HepG2 (cell line): ENCODE results near the gene FBXO7. TPM values are rescaled to one million over a fixed set of nuclear protein-coding genes. Genes with fewer than 3 reads are reported as not detected.

Experiments
- BCL6 ChIP-seq: IDR thresholded peaks from 2 replicates; pipeline ENCODE4 v1.6.1; 2016; ENCODE audit warnings: missing genetic modification reagents, missing compliant biosample characterization
- BORCS8-MEF2B ChIP-seq: sonication (generic); formaldehyde crosslinking; IDR thresholded peaks from 2 replicates; pipeline ENCODE4 v1.8.0; 2022; ENCODE audit warnings: mild to moderate bottlenecking, missing genetic modification reagents
- CBFB ChIP-seq: sonication (generic); formaldehyde crosslinking; IDR thresholded peaks from 2 replicates; pipeline ENCODE4 v1.4.0; 2020; ENCODE audit warnings: missing genetic modification reagents
- FOXJ3 ChIP-seq: sonication (generic); formaldehyde crosslinking; IDR thresholded peaks from 2 replicates; pipeline ENCODE4 v1.4.0; 2020; ENCODE audit warnings: missing genetic modification reagents, mild to moderate bottlenecking, borderline replicate concordance
- HMGA1 ChIP-seq: sonication (generic); formaldehyde crosslinking; conservative IDR thresholded peaks from 2 replicates; pipeline ENCODE4 v1.4.0; 2020; ENCODE audit warnings: missing genetic modification reagents
- KLF16 ChIP-seq, 2 experiments: sonication (generic) in 1 of 2; formaldehyde crosslinking in 1 of 2; IDR thresholded peaks; 2 replicates each; pipeline versions ENCODE4 v1.6.1 to v1.8.0; 2016 to 2023; ENCODE audit warnings: missing genetic modification reagents in 2 of 2, missing compliant biosample characterization in 1 of 2
- MBD4 ChIP-seq: IDR thresholded peaks from 2 replicates; pipeline ENCODE4 v1.6.1; 2012; ENCODE audit warnings: low read length, inconsistent platforms, borderline replicate concordance
- MIER3 ChIP-seq: IDR thresholded peaks from 2 replicates; pipeline ENCODE4 v1.6.1; 2016; ENCODE audit warnings: missing compliant biosample characterization, borderline replicate concordance
- NFE2L1 ChIP-seq: sonication (generic); formaldehyde crosslinking; IDR thresholded peaks from 2 replicates; pipeline ENCODE4 v1.4.0; 2020; ENCODE audit warnings: missing genetic modification reagents, mild to moderate bottlenecking, borderline replicate concordance
- NR3C1 ChIP-seq: sonication (generic); formaldehyde crosslinking; IDR thresholded peaks from 2 replicates; pipeline ENCODE4 v1.4.0; 2020; ENCODE audit warnings: missing genetic modification reagents
- PBX3 ChIP-seq: sonication (generic); formaldehyde crosslinking; IDR thresholded peaks from 2 replicates; pipeline ENCODE4 v1.8.1; 2023; ENCODE audit warnings: missing genetic modification reagents, inconsistent platforms, borderline replicate concordance
- PHF20 ChIP-seq: sonication (generic); formaldehyde crosslinking; IDR thresholded peaks from 2 replicates; pipeline ENCODE4 v1.5.0; 2020; ENCODE audit warnings: mild to moderate bottlenecking, missing genetic modification reagents
- PPARG ChIP-seq: conservative IDR thresholded peaks from 2 replicates; pipeline ENCODE4 v1.6.1; 2016; ENCODE audit warnings: missing biosample characterization, missing genetic modification reagents
- RERE ChIP-seq: IDR thresholded peaks from 2 replicates; pipeline ENCODE4 v1.6.1; 2016; ENCODE audit warnings: low read depth, missing genetic modification reagents, missing compliant biosample characterization
- RXRB ChIP-seq: IDR thresholded peaks from 2 replicates; pipeline ENCODE4 v1.6.1; 2016; ENCODE audit warnings: borderline replicate concordance, missing genetic modification reagents, missing compliant biosample characterization
- SMC3 ChIP-seq: IDR thresholded peaks from 2 replicates; pipeline ENCODE4 v1.6.1; 2011; ENCODE audit warnings: low read length, improper control_type of control experiment
- SP140L ChIP-seq: sonication (generic); formaldehyde crosslinking; IDR thresholded peaks from 2 replicates; pipeline ENCODE4 v1.4.0; 2020; ENCODE audit warnings: missing genetic modification reagents, borderline replicate concordance
- TRIM24 ChIP-seq: sonication (generic); formaldehyde crosslinking; IDR thresholded peaks from 2 replicates; pipeline ENCODE4 v1.8.0; 2022; ENCODE audit warnings: mild to moderate bottlenecking, missing genetic modification reagents
- ZMYM4 ChIP-seq: sonication (generic); formaldehyde crosslinking; IDR thresholded peaks from 2 replicates; pipeline ENCODE4 v1.8.1; 2023; ENCODE audit warnings: mild to moderate bottlenecking, missing genetic modification reagents
- ZNF337 ChIP-seq: sonication (generic); formaldehyde crosslinking; IDR thresholded peaks from 2 replicates; pipeline ENCODE4 v1.5.1; 2020; ENCODE audit warnings: missing genetic modification reagents, low read depth, mild to moderate bottlenecking, borderline replicate concordance
- polyA plus RNA-seq, 8 experiments: library from polyadenylated mRNA; depleted of rRNA in 3 of 8; stranded (reverse) in 7 of 8; unstranded in 1 of 8; fragments of >200 nt; fragmentation: Illumina TruSeq in 4 of 8; extraction: Trizol in 4 of 8; gene quantifications; 2 replicates each; pipeline versions ENCODE4 v1.2.1 to v1.2.3, GENCODE V29; 2011 to 2016; ENCODE audit warnings: low read depth in 4 of 8, missing spikeins in 1 of 8, mixed read lengths in 1 of 8; ENCODE audit not compliant: insufficient read depth in 1 of 8
- total RNA-seq, 5 experiments: library from RNA; depleted of rRNA; stranded (reverse); fragments of >200 nt; fragmentation: Illumina TruSeq; extraction: Trizol; gene quantifications; 2 replicates each; pipeline ENCODE4 v1.2.3, GENCODE V29; 2016; ENCODE audit warnings: low read depth in 1 of 5
- TF ChIP-seq, protein P1 (sequence below): sonication (generic); formaldehyde crosslinking; IDR thresholded peaks from 2 replicates; pipeline ENCODE4 v1.5.1; 2020; ENCODE audit warnings: missing genetic modification reagents, mild to moderate bottlenecking, borderline replicate concordance

FBXO7 gene
- total and polyA plus RNA-seq, 2 of the 13 experiments (the other 11 are each of a cell fraction or from before 2014, with no cell fraction given): 105 to 172 TPM

- TF ChIP-seq CBFB (CRISPR knock-in tag) (peak; percentile 75; the same call in 1 of the 2 replicates), RXRB (CRISPR knock-in tag) (peak; percentile 83), NR3C1 (CRISPR knock-in tag) (no peak), SP140L (CRISPR knock-in tag) (no peak; the same call in 1 of the 2 replicates), PPARG (0 out of 2 replicates have a peak, but pooled peaks have one; percentile 53), RERE (CRISPR knock-in tag) (peak; percentile 15; the same call in 1 of the 2 replicates), ZNF337 (no peak), TRIM24 (0 out of 2 replicates have a peak, but pooled peaks have one; percentile 20), KLF16 (CRISPR knock-in tag; IDR thresholded peaks at IDR 0.05) (0 out of 4 replicates have a peak, but pooled peaks of 1 of the 2 experiments have one; percentile 17), HMGA1 (CRISPR knock-in tag) (no peak), PBX3 (CRISPR knock-in tag) (no peak), PHF20 (CRISPR knock-in tag) (peak; percentile 65), FOXJ3 (no peak), NFE2L1 (CRISPR knock-in tag) (no peak), MIER3 (CRISPR knock-in tag) (peak; percentile 72), BCL6 (CRISPR knock-in tag) (peak; percentile 70), ZMYM4 (peak; percentile 89), MBD4 (no peak), SMC3 (peak; percentile 19; the same call in 1 of the 2 replicates), BORCS8-MEF2B (CRISPR knock-in tag) (peak; percentile 95)
- TF ChIP-seq, protein P1, sequence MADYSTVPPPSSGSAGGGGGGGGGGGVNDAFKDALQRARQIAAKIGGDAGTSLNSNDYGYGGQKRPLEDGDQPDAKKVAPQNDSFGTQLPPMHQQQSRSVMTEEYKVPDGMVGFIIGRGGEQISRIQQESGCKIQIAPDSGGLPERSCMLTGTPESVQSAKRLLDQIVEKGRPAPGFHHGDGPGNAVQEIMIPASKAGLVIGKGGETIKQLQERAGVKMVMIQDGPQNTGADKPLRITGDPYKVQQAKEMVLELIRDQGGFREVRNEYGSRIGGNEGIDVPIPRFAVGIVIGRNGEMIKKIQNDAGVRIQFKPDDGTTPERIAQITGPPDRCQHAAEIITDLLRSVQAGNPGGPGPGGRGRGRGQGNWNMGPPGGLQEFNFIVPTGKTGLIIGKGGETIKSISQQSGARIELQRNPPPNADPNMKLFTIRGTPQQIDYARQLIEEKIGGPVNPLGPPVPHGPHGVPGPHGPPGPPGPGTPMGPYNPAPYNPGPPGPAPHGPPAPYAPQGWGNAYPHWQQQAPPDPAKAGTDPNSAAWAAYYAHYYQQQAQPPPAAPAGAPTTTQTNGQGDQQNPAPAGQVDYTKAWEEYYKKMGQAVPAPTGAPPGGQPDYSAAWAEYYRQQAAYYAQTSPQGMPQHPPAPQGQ (CRISPR knock-in tag): no peak
Measured at GRCh38 chr22:32531931-32532819, 57.6 kb downstream of the FBXO7 start (continued).
